HuH-7.5 (cell line): Measurements from ENCODE around the gene EPHA4.

ENCODE experiments used
- DNase-seq: peaks from one replicate; pipeline ENCODE4 v3.0.0; 2011; ENCODE audit warnings: low spot score

EPHA4 gene

GRCh38 chr2:221439761-221440479 lies 132.2 kb downstream of the EPHA4 start:
- no peak for DNase-seq

GRCh38 chr2:221437056-221437455 lies 135.0 kb downstream of the EPHA4 start:
- no peak for DNase-seq

GRCh38 chr2:221435171-221435570 lies 136.9 kb downstream of the EPHA4 start:
- DNase-seq: no peak

GRCh38 chr2:221434142-221434541 lies 138.0 kb downstream of the EPHA4 start:
- DNase-seq: no peak

- DNase-seq: no peak
Observed at GRCh38 chr2:221431477-221431876, 140.6 kb downstream of the EPHA4 start.

- DNase-seq: no peak
Observed at GRCh38 chr2:221429741-221430491, 142.2 kb downstream of the EPHA4 start.

- DNase-seq: no peak
Observed at GRCh38 chr2:221428896-221429295, 143.2 kb downstream of the EPHA4 start.

- no peak for DNase-seq
Observed at GRCh38 chr2:221426929-221427328, 145.2 kb downstream of the EPHA4 start.

GRCh38 chr2:221425891-221426290 lies 146.2 kb downstream of the EPHA4 start:
- DNase-seq: no peak

- DNase-seq: no peak
Observed at GRCh38 chr2:221425353-221425752, 146.8 kb downstream of the EPHA4 start.

GRCh38 chr2:221423210-221423804 lies 148.8 kb downstream of the EPHA4 start:
- no peak for DNase-seq

- DNase-seq: no peak
Observed at GRCh38 chr2:221422516-221423209, 149.4 kb downstream of the EPHA4 start.

GRCh38 chr2:221420245-221420644 lies 151.9 kb downstream of the EPHA4 start:
- no peak for DNase-seq

GRCh38 chr2:221415789-221416188 lies 156.3 kb downstream of the EPHA4 start:
- DNase-seq: no peak

- DNase-seq: no peak
Observed at GRCh38 chr2:221412978-221413377, 159.1 kb downstream of the EPHA4 start.

GRCh38 chr2:221410487-221410886 lies 161.6 kb downstream of the EPHA4 start:
- no peak for DNase-seq

GRCh38 chr2:221407765-221408164 lies 164.3 kb downstream of the EPHA4 start:
- DNase-seq: no peak

- DNase-seq: no peak
Observed at GRCh38 chr2:221405521-221405920, 166.6 kb downstream of the EPHA4 start.

- DNase-seq: no peak
Observed at GRCh38 chr2:221402072-221402471, 170.0 kb downstream of the EPHA4 start.

GRCh38 chr2:221400411-221400810 lies 171.7 kb downstream of the EPHA4 start:
- DNase-seq: no peak

GRCh38 chr2:221399183-221399582 lies 172.9 kb downstream of the EPHA4 start:
- no peak for DNase-seq

GRCh38 chr2:221397187-221397586 lies 174.9 kb downstream of the EPHA4 start:
- DNase-seq: no peak
